GM12892 (cell line): Measurements from ENCODE around the gene VSIG2.
"Not testable (repeated sequence)": the region's sequence is repeated elsewhere in the genome, so short reads cannot be mapped to it uniquely, and the experiment has no call there.

Source experiments
- DNase-seq: peaks from one replicate; pipeline ENCODE4 v3.0.0; 2011; ENCODE audit not compliant: insufficient read length
- FAIRE-seq: peaks from 2 replicates; lab custom pipeline; 2011; peaks lifted over from hg19 to GRCh38; lab: Jason Lieb, UNC
- POLR2A ChIP-seq: IDR thresholded peaks from 2 replicates; pipeline ENCODE4 v1.6.1; 2011; ENCODE audit warnings: low read depth, low read length, control low read depth
- POLR2AphosphoS5 ChIP-seq: IDR thresholded peaks from 2 replicates; pipeline ENCODE4 v1.6.1; 2011; ENCODE audit warnings: low read depth, low read length, control low read depth
- TAF1 ChIP-seq: IDR thresholded peaks from 2 replicates; pipeline ENCODE4 v1.6.1; 2011; ENCODE audit warnings: low read depth, mild to moderate bottlenecking, control low read depth, low read length, borderline replicate concordance

VSIG2 gene

GRCh38 chr11:124784051-124784450, 32.0 kb upstream of the VSIG2 start:
- FAIRE-seq, result no peak

GRCh38 chr11:124783002-124783401, 30.9 kb upstream of the VSIG2 start:
- DNase-seq, result no peak
- no peak for FAIRE-seq

More at GRCh38 chr11:124784051-124784450, 32.0 kb upstream of the VSIG2 start:
- DNase-seq, result no peak
- no peak for TF ChIP-seq POLR2A
- TF ChIP-seq POLR2AphosphoS5, result no peak
- TF ChIP-seq TAF1, result no peak

GRCh38 chr11:124779568-124779967, 27.5 kb upstream of the VSIG2 start:
- FAIRE-seq (peak; percentile 51), DNase-seq (no peak)
- no peak for TF ChIP-seq TAF1
- TF ChIP-seq POLR2A, result no peak
- no peak for TF ChIP-seq POLR2AphosphoS5

More at GRCh38 chr11:124783002-124783401, 30.9 kb upstream of the VSIG2 start:
- no peak for TF ChIP-seq POLR2AphosphoS5
- no peak for TF ChIP-seq POLR2A
- TF ChIP-seq TAF1, result no peak

GRCh38 chr11:124778281-124778680, 26.2 kb upstream of the VSIG2 start:
- FAIRE-seq, result no peak
- no peak for TF ChIP-seq POLR2AphosphoS5
- no peak for TF ChIP-seq TAF1
- TF ChIP-seq POLR2A, result no peak
- no peak for DNase-seq

GRCh38 chr11:124776865-124777645, 25.0 kb upstream of the VSIG2 start:
- no peak for DNase-seq
- no peak for TF ChIP-seq TAF1
- no peak for TF ChIP-seq POLR2A
- no peak for TF ChIP-seq POLR2AphosphoS5
- no peak for FAIRE-seq

- FAIRE-seq, DNase-seq: not testable (repeated sequence)
These were observed 18.9 kb upstream of the VSIG2 start for GRCh38 chr11:124770959-124771358.

GRCh38 chr11:124769806-124770774, 18.0 kb upstream of the VSIG2 start:
- TF ChIP-seq POLR2AphosphoS5, result no peak
- FAIRE-seq, result no peak

GRCh38 chr11:124768914-124769313, 16.9 kb upstream of the VSIG2 start:
- FAIRE-seq (no peak), DNase-seq (no peak)
- no peak for TF ChIP-seq POLR2A
- TF ChIP-seq POLR2AphosphoS5, result no peak

More at GRCh38 chr11:124769806-124770774, 18.0 kb upstream of the VSIG2 start:
- DNase-seq, result no peak

- no peak for FAIRE-seq
- no peak for DNase-seq
These were observed 14.1 kb upstream of the VSIG2 start for GRCh38 chr11:124766156-124766555.

GRCh38 chr11:124763156-124763947, 11.3 kb upstream of the VSIG2 start:
- no peak for FAIRE-seq
- no peak for TF ChIP-seq POLR2AphosphoS5
- no peak for TF ChIP-seq TAF1
- TF ChIP-seq POLR2A, result no peak
- DNase-seq, result no peak

More at GRCh38 chr11:124766156-124766555, 14.1 kb upstream of the VSIG2 start:
- TF ChIP-seq POLR2AphosphoS5, result no peak
- no peak for TF ChIP-seq POLR2A
- TF ChIP-seq TAF1, result no peak

GRCh38 chr11:124762624-124763155, 10.6 kb upstream of the VSIG2 start:
- no peak for DNase-seq
- no peak for TF ChIP-seq POLR2A
- TF ChIP-seq TAF1, result no peak
- no peak for TF ChIP-seq POLR2AphosphoS5
- no peak for FAIRE-seq
